Neural crest cell (in vitro differentiated cells): ENCODE measurements around the gene KRTCAP2. TPM values are rescaled to one million over a fixed set of nuclear protein-coding genes. Genes with fewer than 3 reads are reported as not detected.

Source experiments
- DNase-seq: peaks from one replicate; pipeline ENCODE4 v3.0.0; 2021; ENCODE audit warnings: low read depth, mixed read lengths, low spot score
- H3K27ac Mint-ChIP-seq: one replicate; pipeline ENCODE4 v1.8.0; 2021; ENCODE audit warnings: mild to moderate bottlenecking, mixed read lengths; ENCODE audit not compliant: unreplicated experiment
- H3K27me3 Mint-ChIP-seq: 2 replicates; pipeline ENCODE4 v1.8.0; 2021; ENCODE audit warnings: low read depth, mild to moderate bottlenecking, mixed read lengths
- H3K36me3 Mint-ChIP-seq: 2 replicates; pipeline ENCODE4 v1.8.0; 2021; ENCODE audit warnings: low read depth, mild to moderate bottlenecking, mixed read lengths
- H3K4me1 Mint-ChIP-seq: 2 replicates; pipeline ENCODE4 v1.8.0; 2021; ENCODE audit warnings: mixed read lengths
- H3K4me3 Mint-ChIP-seq: one replicate; pipeline ENCODE4 v1.8.0; 2021; ENCODE audit warnings: mild to moderate bottlenecking, mixed read lengths
- H3K9me3 Mint-ChIP-seq: 2 replicates; pipeline ENCODE4 v1.8.0; 2021; ENCODE audit warnings: mixed read lengths
- total RNA-seq: library from RNA; stranded (reverse); gene quantifications from 2 replicates; pipeline ENCODE4 v1.2.1, GENCODE V29; 2021
- TF ChIP-seq, protein P1 (sequence below): fragments of 200-600 bp; sonication (generic); conservative IDR thresholded peaks from 2 replicates; pipeline ENCODE4 v1.5.0; 2021; ENCODE audit warnings: antibody characterized with exemption, mild to moderate bottlenecking

The KRTCAP2 gene
- total RNA-seq, 1 donor from 2014 or later: 125 TPM

DNA sequence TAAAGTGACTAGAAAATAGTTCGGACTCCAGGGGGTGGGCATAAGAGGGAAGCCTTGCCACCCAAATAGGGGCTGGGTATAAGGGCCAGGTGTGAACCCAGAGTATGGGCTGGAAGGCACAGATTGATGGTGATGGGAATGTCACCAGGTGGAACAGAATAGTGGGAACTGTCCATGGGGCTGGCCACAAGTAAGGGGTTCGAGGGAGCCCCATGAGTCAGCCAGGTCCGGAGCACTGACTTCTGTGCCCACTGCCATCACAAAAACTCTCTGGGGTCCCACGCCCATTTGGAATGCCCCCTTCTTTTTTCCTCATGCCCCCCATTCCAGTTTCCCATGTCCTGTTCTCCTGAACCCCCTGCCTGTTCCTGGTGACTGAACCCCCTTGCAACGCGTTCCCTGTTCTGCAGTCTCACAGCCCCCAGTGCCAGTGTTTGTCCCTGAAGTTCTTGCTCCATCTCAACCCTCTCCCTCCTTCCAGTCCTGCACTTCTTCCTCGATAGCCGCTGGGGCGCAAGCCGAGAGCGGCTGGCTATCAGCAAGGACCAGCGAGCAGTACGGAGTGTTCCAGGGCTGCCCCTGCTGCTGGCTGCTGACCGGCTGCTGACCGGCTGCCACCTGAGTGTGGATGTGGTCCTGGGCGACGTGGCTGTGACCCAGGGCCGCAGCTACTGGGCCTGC, 8.4 kb upstream of the KRTCAP2 start:
- DNase-seq: no peak
- H3K27ac Mint-ChIP-seq: no peak overlapping the region
- peaks cover 8% of the 10 kb centered on the region for H3K4me1 Mint-ChIP-seq
- no peaks in the 10 kb centered on the region for H3K27me3 Mint-ChIP-seq
- H3K9me3 Mint-ChIP-seq: no peaks in the 10 kb centered on the region
- TF ChIP-seq, protein P1, sequence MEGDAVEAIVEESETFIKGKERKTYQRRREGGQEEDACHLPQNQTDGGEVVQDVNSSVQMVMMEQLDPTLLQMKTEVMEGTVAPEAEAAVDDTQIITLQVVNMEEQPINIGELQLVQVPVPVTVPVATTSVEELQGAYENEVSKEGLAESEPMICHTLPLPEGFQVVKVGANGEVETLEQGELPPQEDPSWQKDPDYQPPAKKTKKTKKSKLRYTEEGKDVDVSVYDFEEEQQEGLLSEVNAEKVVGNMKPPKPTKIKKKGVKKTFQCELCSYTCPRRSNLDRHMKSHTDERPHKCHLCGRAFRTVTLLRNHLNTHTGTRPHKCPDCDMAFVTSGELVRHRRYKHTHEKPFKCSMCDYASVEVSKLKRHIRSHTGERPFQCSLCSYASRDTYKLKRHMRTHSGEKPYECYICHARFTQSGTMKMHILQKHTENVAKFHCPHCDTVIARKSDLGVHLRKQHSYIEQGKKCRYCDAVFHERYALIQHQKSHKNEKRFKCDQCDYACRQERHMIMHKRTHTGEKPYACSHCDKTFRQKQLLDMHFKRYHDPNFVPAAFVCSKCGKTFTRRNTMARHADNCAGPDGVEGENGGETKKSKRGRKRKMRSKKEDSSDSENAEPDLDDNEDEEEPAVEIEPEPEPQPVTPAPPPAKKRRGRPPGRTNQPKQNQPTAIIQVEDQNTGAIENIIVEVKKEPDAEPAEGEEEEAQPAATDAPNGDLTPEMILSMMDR: no peak
- peaks cover 3% of the 10 kb centered on the region for H3K36me3 Mint-ChIP-seq
- no peak overlapping the region for H3K4me3 Mint-ChIP-seq

GRCh38 chr1:155179112-155180031, 6.3 kb upstream of the KRTCAP2 start:
- no peaks in the 10 kb centered on the region for H3K9me3 Mint-ChIP-seq
- H3K36me3 Mint-ChIP-seq: peaks cover 3% of the 10 kb centered on the region
- TF ChIP-seq, protein P1: no peak
- no peak overlapping the region for H3K4me3 Mint-ChIP-seq
- no peak for DNase-seq
- H3K27ac Mint-ChIP-seq: no peak overlapping the region
- H3K4me1 Mint-ChIP-seq: peaks cover 18% of the 10 kb centered on the region
- no peaks in the 10 kb centered on the region for H3K27me3 Mint-ChIP-seq

GRCh38 chr1:155178441-155179111, 5.5 kb upstream of the KRTCAP2 start:
- TF ChIP-seq, protein P1: no peak
- H3K36me3 Mint-ChIP-seq: peaks cover 3% of the 10 kb centered on the region
- H3K27me3 Mint-ChIP-seq: no peaks in the 10 kb centered on the region
- H3K4me1 Mint-ChIP-seq: peaks cover 24% of the 10 kb centered on the region
- DNase-seq: no peak
- no peak overlapping the region for H3K27ac Mint-ChIP-seq
- no peak overlapping the region for H3K4me3 Mint-ChIP-seq
- no peaks in the 10 kb centered on the region for H3K9me3 Mint-ChIP-seq

GRCh38 chr1:155177918-155178281, 4.8 kb upstream of the KRTCAP2 start:
- Mint-ChIP-seq H3K27me3 (peaks cover 3% of the 10 kb centered on the region), H3K4me3 (no peak overlapping the region), H3K9me3 (no peaks in the 10 kb centered on the region), H3K36me3 (peaks cover 5% of the 10 kb centered on the region), H3K4me1 (peaks cover 31% of the 10 kb centered on the region), H3K27ac (no peak overlapping the region)
- TF ChIP-seq, protein P1: no peak
- no peak for DNase-seq

DNA sequence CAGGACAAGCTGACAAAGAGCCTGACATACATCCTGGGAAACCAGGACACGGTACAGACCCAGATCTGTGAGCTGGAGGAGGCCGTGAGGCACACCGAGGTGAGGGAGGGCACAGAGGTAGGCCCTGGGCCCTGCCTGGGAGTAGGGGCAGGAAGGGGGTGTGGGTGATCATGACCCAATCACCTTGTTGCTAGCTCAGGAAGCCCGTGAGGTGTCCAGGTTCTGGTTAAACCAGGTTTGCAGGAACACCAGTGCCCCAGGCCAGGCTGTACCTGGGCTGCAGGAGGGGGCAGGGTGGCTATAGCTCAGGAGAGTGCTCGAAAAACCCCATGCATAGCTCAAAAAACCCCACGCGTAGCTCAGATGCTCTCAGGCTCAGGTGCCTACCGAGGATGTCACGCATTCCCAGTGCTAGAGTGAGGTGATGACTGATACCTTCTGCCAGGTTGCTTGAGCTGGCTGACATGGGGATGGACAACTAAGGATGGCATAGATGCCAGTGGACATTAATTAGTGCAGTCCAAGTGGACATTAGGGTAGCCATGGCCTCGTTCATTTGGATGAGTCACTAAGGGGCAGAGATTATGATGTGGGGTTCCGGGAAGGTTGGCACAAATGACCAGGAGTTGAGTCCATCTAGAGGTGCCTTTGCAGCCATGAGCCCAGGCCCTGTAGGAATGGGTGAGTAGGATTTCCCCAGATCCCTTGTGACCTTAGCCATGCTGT, 4.3 kb upstream of the KRTCAP2 start:
- H3K27me3 Mint-ChIP-seq: peaks cover 3% of the 10 kb centered on the region
- peaks cover 34% of the 10 kb centered on the region for H3K4me1 Mint-ChIP-seq
- no peak overlapping the region for H3K27ac Mint-ChIP-seq
- TF ChIP-seq, protein P1: no peak
- DNase-seq: no peak
- peaks cover 5% of the 10 kb centered on the region for H3K36me3 Mint-ChIP-seq
- H3K4me3 Mint-ChIP-seq: no peak overlapping the region
- no peaks in the 10 kb centered on the region for H3K9me3 Mint-ChIP-seq
